ENCODE measurements around the gene CCM2L.

Gene CCM2L

DNA sequence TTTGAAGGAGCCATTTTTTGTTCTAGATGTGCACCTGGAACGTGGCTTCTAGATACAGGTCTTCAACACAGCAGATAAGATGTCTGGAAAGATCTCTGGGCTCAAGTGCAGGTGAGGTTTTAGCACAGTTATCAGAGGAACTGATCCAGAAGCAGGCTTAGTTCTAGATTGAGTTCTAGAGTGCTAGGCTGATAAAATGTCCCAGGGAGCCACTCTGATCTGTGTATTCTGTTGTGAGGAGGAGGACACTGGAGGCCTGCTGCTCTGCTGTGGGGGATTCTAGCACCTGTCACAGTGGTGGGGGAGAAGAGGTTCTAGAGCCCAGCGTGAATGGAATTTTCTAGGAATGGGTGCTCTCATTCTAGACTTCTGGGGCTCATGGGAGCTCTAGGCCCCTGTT lies 12.0 kb upstream of the CCM2L start:
- Histone ChIP-seq H3K36me3 (ENCODE audit: insufficient read depth, low read depth, low read length) (no peaks in the 10 kb centered on the region), H3K4me1 (ENCODE audit: insufficient read depth, low read length) (no peaks in the 10 kb centered on the region; the same call in 1 of the 2 replicates), H3K9ac (ENCODE audit: low read depth, low read length) (no peak overlapping the region), H3K27me3 (ENCODE audit: insufficient read depth, low read length) (peaks cover 29% of the 10 kb centered on the region), H3K9me3 (ENCODE audit: insufficient read depth, low read depth, low read length) (no peaks in the 10 kb centered on the region), H3K4me3 (ENCODE audit: low read length) (no peak overlapping the region), H3K27ac (ENCODE audit: low read length) (no peak overlapping the region)

DNA sequence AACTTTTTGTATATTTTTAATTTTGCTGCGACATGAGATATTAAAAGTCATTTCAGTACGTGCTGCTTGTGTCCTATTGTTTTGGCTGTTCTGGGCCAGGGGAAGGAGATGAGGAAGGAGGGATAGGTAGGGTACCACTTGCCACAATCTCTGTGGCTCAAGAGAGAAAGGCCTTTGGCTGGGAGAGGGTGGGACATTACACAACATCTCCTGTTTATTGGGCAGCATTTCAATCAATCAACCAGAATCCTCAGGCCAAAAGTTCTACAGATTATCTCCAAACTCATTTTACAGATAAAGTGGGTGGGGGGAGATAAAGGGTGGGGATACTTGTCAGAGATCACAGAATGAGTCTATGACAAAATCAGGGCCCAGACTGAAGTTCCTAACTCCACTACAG lies 6.9 kb upstream of the CCM2L start:
- H3K36me3 ChIP-seq (ENCODE audit: insufficient read depth, low read depth, low read length) = no peaks in the 10 kb centered on the region
- H3K9ac ChIP-seq (ENCODE audit: low read depth, low read length) = no peak overlapping the region
- H3K9me3 ChIP-seq (ENCODE audit: insufficient read depth, low read depth, low read length) = no peaks in the 10 kb centered on the region
- no peaks in the 10 kb centered on the region for H3K27me3 ChIP-seq (ENCODE audit: insufficient read depth, low read length)
- H3K27ac ChIP-seq (ENCODE audit: low read length) = no peak overlapping the region
- no peak overlapping the region for H3K4me3 ChIP-seq (ENCODE audit: low read length)
- peaks cover 17% of the 10 kb centered on the region for H3K4me1 ChIP-seq (ENCODE audit: insufficient read depth, low read length)

DNA sequence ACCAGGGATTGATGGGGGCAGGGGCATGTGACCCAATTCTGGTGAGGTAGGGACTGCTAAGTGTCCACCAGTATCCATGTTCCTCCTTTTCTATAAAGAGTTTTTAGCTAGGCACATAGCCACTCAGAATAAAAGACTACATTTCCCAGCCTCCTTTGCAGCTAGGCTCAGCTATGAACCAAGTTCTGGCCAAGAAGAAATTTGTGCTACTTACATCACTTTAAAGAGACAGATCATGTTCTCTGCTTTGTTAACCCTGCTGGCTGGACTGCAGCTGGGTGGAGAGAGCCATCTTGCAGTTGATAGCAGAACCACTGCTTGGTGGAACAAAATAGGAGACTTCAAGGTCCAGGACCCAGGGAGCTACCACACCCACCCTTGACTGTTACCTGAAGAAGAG lies 5.3 kb upstream of the CCM2L start:
- H3K27ac ChIP-seq (ENCODE audit: low read length) = no peak overlapping the region
- H3K4me3 ChIP-seq (ENCODE audit: low read length) = no peak overlapping the region
- no peaks in the 10 kb centered on the region for H3K27me3 ChIP-seq (ENCODE audit: insufficient read depth, low read length)
- no peaks in the 10 kb centered on the region for H3K9me3 ChIP-seq (ENCODE audit: insufficient read depth, low read depth, low read length)
- H3K4me1 ChIP-seq (ENCODE audit: insufficient read depth, low read length) = peaks cover 20% of the 10 kb centered on the region
- no peak overlapping the region for H3K9ac ChIP-seq (ENCODE audit: low read depth, low read length)
- H3K36me3 ChIP-seq (ENCODE audit: insufficient read depth, low read depth, low read length) = no peaks in the 10 kb centered on the region

DNA sequence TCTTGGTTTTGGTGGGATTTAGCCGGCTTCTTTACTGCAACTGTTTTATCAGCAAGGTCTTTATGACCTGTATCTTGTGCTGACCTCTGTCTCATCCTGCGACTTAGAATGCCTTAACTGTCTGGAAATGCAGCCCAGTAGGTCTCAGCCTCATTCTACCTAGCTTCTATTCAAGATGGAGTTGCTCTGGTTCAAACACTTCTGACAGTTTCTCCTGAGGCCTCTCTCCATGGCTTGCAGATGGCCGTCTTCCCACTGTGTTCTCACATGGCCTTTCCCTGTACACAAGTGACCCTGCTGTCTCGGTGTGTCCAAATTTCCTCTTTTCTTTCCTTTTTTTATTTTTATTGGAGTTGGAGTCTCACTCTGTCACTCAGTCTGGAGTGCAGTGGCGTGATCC lies 4.2 kb upstream of the CCM2L start:
- H3K9me3 ChIP-seq (ENCODE audit: insufficient read depth, low read depth, low read length) = no peaks in the 10 kb centered on the region
- peaks cover 24% of the 10 kb centered on the region for H3K4me1 ChIP-seq (ENCODE audit: insufficient read depth, low read length)
- no peaks in the 10 kb centered on the region for H3K27me3 ChIP-seq (ENCODE audit: insufficient read depth, low read length)
- no peak overlapping the region for H3K27ac ChIP-seq (ENCODE audit: low read length)
- no peak overlapping the region for H3K4me3 ChIP-seq (ENCODE audit: low read length)
- no peak overlapping the region for H3K9ac ChIP-seq (ENCODE audit: low read depth, low read length)
- no peaks in the 10 kb centered on the region for H3K36me3 ChIP-seq (ENCODE audit: insufficient read depth, low read depth, low read length)

DNA sequence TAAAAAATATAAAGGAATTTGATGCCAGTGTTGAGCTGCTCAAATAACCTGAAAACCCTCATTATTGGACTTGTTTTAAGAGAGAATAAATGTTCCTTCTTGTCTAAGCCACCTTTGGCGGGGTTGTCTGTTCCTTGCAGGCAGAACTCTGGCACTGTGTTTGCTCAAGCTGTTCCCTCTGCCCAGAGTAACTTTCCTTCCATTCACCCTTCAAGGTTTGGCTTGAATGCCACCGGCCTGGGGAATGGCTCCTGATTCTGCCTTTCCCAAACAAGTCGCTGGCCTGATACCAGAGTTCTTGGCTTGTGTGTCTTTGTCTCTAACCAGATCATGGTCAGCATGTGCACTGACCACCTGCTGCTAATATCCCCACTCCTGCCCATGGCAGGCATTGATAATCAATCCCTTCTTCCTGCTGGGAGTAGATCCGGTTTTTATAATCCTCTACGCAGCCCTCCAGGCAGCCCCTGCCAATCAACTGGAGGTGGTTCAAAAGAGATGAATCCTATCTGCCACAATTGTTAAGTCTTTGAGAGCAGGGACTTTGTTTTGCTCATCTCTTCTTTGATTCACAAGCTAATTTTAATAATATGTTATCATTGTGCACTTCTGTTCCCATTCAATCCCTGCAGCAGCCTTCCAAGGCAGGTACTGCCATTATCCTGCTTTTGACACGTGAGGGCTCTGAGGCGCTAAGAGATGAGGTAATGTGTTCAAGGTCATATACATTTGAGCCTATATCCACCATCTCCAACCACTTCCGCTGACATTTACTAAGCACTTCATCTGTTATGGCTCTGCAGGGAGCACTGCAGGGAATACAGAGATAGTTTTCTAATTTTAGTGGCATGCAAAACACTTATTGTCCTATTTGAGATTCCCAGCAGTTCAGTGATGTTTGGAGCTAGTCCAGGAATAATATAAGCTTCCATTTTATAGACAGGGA lies 3.1 kb upstream of the CCM2L start:
- H3K4me3 ChIP-seq (ENCODE audit: low read length) = peak overlapping the region; percentile 17; the same call in 1 of the 2 replicates
- H3K27ac ChIP-seq (ENCODE audit: low read length) = peak overlapping the region; percentile 6
- H3K4me1 ChIP-seq (ENCODE audit: insufficient read depth, low read length) = peaks cover 24% of the 10 kb centered on the region
- H3K27me3 ChIP-seq (ENCODE audit: insufficient read depth, low read length) = no peaks in the 10 kb centered on the region
- H3K36me3 ChIP-seq (ENCODE audit: insufficient read depth, low read depth, low read length) = no peaks in the 10 kb centered on the region
- no peaks in the 10 kb centered on the region for H3K9me3 ChIP-seq (ENCODE audit: insufficient read depth, low read depth, low read length)
- H3K9ac ChIP-seq (ENCODE audit: low read depth, low read length) = peak overlapping the region; percentile 53; the same call in 1 of the 2 replicates

DNA sequence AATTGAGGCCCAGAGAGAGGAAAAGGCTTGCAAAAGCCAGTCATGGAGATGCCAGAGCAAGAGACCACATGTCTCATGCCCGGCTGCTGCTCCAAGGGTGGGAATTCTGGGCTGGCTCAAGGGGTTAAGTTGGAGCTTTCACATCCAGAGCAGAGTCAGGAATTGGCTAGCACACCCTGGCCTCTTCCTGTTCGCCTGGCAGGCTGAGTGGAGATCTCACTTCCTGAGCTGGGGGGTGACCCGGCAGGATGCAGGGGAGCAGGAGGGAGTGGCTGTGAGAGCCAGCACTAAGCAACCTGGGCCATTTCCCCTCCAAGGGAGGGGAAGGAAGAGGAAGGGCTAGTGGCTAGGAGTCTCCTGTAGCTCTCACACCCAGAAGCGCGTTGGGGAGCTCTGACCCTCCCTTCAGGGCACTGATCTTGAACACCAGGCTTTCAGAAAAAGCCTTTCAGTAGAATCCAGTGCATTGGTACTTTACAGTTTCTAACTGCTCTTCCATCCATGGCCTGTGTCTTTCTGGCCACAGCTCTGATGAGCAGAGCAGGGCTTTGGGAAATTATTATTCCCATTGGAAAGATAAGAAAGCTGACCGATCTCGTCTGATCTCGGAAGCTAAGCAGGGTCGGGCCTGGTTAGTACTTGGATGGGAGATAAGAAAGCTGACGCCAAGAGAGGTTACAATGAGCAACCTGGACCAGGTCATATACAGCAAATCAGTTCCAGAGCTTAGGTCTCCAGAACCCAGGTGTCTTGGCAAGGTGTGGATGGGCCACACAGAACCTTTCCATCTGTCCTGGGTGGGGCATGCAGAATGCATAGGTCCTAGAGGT lies 2.2 kb upstream of the CCM2L start:
- Histone ChIP-seq H3K36me3 (ENCODE audit: insufficient read depth, low read depth, low read length) (no peaks in the 10 kb centered on the region), H3K9ac (ENCODE audit: low read depth, low read length) (peak overlapping the region; percentile 53; the same call in 1 of the 2 replicates), H3K4me3 (ENCODE audit: low read length) (no peak overlapping the region), H3K27ac (ENCODE audit: low read length) (peak overlapping the region; percentile 6), H3K9me3 (ENCODE audit: insufficient read depth, low read depth, low read length) (no peaks in the 10 kb centered on the region), H3K27me3 (ENCODE audit: insufficient read depth, low read length) (no peaks in the 10 kb centered on the region), H3K4me1 (ENCODE audit: insufficient read depth, low read length) (peaks cover 24% of the 10 kb centered on the region)

DNA sequence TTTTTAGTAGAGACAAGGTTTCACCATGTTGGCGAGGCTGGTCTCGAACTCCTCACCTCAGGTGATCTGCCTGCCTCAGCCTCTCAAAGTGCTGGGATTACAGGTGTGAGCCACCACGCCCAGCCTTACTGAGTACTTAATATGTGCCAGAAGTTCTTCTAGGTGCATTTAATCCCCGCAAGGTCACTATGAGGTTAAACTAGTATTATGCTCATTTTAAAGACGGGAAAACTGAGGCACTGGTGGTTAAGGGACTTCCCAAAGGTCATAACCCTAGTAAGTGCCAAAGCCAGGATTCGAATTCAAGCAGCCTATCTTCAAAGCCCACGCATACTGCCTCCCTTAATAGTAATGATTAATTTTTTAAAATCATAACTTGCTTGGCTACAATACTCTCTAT lies 674 bp upstream of the CCM2L start:
- Histone ChIP-seq H3K4me1 (ENCODE audit: insufficient read depth, low read length) (peaks cover 24% of the 10 kb centered on the region), H3K36me3 (ENCODE audit: insufficient read depth, low read depth, low read length) (no peaks in the 10 kb centered on the region), H3K9me3 (ENCODE audit: insufficient read depth, low read depth, low read length) (no peaks in the 10 kb centered on the region), H3K27me3 (ENCODE audit: insufficient read depth, low read length) (no peaks in the 10 kb centered on the region), H3K9ac (ENCODE audit: low read depth, low read length) (no peak overlapping the region), H3K27ac (ENCODE audit: low read length) (no peak overlapping the region), H3K4me3 (ENCODE audit: low read length) (no peak overlapping the region)

DNA sequence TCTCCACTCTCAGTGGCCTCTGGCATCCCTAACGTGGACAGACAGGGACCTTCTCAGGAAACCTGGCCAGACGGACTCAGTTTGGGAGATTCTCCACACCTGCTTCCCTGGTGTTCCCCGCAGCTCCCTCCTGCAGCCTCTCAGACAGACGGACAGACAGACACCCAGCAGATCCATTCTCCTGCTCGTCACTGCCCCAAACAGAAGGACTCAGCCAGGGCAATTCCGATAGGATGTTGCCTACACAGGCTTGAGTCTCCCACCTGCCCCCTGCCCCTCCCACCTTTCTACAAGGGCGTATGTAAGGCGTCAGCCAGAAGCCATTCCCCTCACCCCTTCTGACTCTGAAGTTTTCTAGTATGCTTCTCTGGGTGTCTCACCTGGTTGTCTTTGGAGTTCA lies 428 bp downstream of the CCM2L start:
- Histone ChIP-seq H3K9ac (ENCODE audit: low read depth, low read length) (no peak overlapping the region), H3K4me3 (ENCODE audit: low read length) (no peak overlapping the region; the same call in 1 of the 2 replicates), H3K27me3 (ENCODE audit: insufficient read depth, low read length) (no peaks in the 10 kb centered on the region)

DNA sequence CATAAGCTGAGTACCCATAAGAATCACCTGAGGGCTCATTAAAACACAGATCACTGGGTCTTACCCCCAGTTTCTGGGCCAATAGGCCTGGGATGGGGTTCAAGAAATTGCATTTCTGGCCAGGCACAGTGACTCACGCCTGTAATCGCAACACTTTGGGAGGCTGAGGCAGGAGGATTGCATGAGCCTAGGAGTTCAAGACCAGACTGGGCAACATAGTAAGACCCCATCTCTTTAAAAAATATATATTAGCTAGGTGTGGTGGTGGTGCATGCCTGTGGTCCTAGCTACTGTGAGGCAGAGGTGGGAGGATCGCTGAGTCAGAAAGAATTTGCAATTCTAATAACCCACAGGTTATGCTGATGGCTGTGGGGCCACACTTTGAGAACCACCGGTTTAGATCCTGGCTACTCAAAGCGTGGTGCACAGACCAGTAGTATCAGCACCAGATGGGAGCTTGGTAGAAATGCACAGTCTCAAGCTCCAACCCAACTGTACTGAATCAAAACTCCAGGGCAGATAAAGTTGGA lies 2.0 kb downstream of the CCM2L start:
- no peaks in the 10 kb centered on the region for H3K36me3 ChIP-seq (ENCODE audit: insufficient read depth, low read depth, low read length)
- H3K9me3 ChIP-seq (ENCODE audit: insufficient read depth, low read depth, low read length) = no peaks in the 10 kb centered on the region
- H3K27ac ChIP-seq (ENCODE audit: low read length) = no peak overlapping the region
- H3K4me3 ChIP-seq (ENCODE audit: low read length) = no peak overlapping the region
- peaks cover 17% of the 10 kb centered on the region for H3K4me1 ChIP-seq (ENCODE audit: insufficient read depth, low read length)
- H3K27me3 ChIP-seq (ENCODE audit: insufficient read depth, low read length) = peaks cover 7% of the 10 kb centered on the region
- no peak overlapping the region for H3K9ac ChIP-seq (ENCODE audit: low read depth, low read length)

More for the DNA sequence above, 428 bp downstream of the CCM2L start:
- H3K4me1 ChIP-seq (ENCODE audit: insufficient read depth, low read length) = peaks cover 24% of the 10 kb centered on the region
- H3K36me3 ChIP-seq (ENCODE audit: insufficient read depth, low read depth, low read length) = no peaks in the 10 kb centered on the region
- H3K27ac ChIP-seq (ENCODE audit: low read length) = no peak overlapping the region
- no peaks in the 10 kb centered on the region for H3K9me3 ChIP-seq (ENCODE audit: insufficient read depth, low read depth, low read length)

DNA sequence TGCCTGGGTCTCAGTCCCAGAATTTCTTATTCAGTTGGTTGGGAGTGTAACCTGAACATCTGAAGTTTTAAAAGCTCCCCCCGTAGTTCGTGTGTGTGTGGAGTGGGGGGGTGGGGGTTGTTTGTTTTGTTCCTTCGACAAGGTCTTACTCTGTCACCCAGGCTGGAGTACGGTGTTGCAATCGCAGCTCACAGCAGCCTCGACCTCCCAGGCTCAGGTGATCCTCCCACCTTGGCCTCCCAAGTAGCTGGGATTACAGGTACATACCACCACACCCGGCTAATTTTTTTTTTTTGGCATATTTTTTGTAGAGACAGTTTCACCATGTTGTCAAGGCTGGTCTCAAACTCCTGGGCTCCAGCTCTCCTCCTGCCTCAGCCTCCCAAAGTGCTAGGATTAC lies 3.1 kb downstream of the CCM2L start:
- Histone ChIP-seq H3K27me3 (ENCODE audit: insufficient read depth, low read length) (peaks cover 13% of the 10 kb centered on the region), H3K4me1 (ENCODE audit: insufficient read depth, low read length) (peaks cover 12% of the 10 kb centered on the region), H3K9me3 (ENCODE audit: insufficient read depth, low read depth, low read length) (no peaks in the 10 kb centered on the region), H3K9ac (ENCODE audit: low read depth, low read length) (no peak overlapping the region), H3K4me3 (ENCODE audit: low read length) (no peak overlapping the region), H3K27ac (ENCODE audit: low read length) (no peak overlapping the region), H3K36me3 (ENCODE audit: insufficient read depth, low read depth, low read length) (no peaks in the 10 kb centered on the region)

DNA sequence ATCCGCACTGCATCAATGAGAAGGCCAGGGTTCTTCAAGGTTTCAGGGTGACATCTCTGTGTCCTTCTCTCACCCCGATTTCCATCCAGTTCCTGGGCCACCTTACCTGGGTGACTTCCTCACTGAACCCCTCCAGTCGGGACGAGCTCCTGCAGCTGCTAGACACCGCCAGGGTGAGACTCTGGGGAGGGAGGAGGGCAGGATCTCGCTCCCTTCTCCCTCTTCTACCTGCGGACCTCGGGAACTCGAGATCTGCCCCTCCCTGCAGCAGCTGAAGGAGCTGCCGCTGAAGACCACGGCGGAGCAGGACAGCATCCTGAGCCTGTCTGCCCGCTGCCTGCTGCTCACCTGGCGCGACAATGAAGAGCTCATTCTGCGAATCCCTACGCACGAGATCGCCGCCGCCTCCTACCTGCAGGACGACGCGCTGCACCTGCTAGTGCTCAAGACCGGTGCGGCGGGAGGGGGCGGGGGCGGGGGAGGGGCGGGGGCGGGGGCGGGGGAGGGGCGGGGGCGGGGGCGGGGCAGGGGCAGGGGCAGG lies 7.5 kb downstream of the CCM2L start:
- Histone ChIP-seq H3K36me3 (ENCODE audit: insufficient read depth, low read depth, low read length) (no peaks in the 10 kb centered on the region), H3K9me3 (ENCODE audit: insufficient read depth, low read depth, low read length) (no peaks in the 10 kb centered on the region), H3K27me3 (ENCODE audit: insufficient read depth, low read length) (peaks cover 29% of the 10 kb centered on the region), H3K27ac (ENCODE audit: low read length) (no peak overlapping the region), H3K4me1 (ENCODE audit: insufficient read depth, low read length) (peaks cover 13% of the 10 kb centered on the region; the same call in 1 of the 2 replicates), H3K9ac (ENCODE audit: low read depth, low read length) (peak overlapping the region; percentile 64; the same call in 1 of the 2 replicates), H3K4me3 (ENCODE audit: low read length) (peak overlapping the region; percentile 83)
